Retinal pigment epithelial cell (primary cell): ENCODE measurements around the gene ZNF506.
"Not testable (repeated sequence)": the region's sequence is repeated elsewhere in the genome, so short reads cannot be mapped to it uniquely, and the experiment has no call there.

Experiments used
- DNase-seq: peaks from one replicate; pipeline ENCODE4 v3.0.0-alpha.2; 2010; ENCODE audit warnings: low read depth
- H3K4me3 ChIP-seq: 2 replicates; pipeline ENCODE4 v1.5.1; 2011; ENCODE audit warnings: mild to moderate bottlenecking, low read length, control low read depth, moderate library complexity
- CTCF ChIP-seq: conservative IDR thresholded peaks from 2 replicates; pipeline ENCODE4 v1.5.1; 2011; ENCODE audit warnings: low read depth, low read length, control low read depth, inconsistent platforms

The ZNF506 gene

GRCh38 chr19:19747357-19748220 lies 74.0 kb downstream of the ZNF506 start:
- TF ChIP-seq CTCF: no peak
- H3K4me3 ChIP-seq: no peak overlapping the region
- DNase-seq: no peak

GRCh38 chr19:19746286-19747213 lies 75.0 kb downstream of the ZNF506 start:
- H3K4me3 ChIP-seq: no peak overlapping the region
- no peak for DNase-seq
- no peak for TF ChIP-seq CTCF

- DNase-seq: no peak
Observed at GRCh38 chr19:19745496-19746285, 75.9 kb downstream of the ZNF506 start.

GRCh38 chr19:19744641-19745040 lies 76.9 kb downstream of the ZNF506 start:
- H3K4me3 ChIP-seq: no peak overlapping the region
- DNase-seq: no peak
- TF ChIP-seq CTCF: no peak

More at GRCh38 chr19:19745496-19746285, 75.9 kb downstream of the ZNF506 start:
- no peak overlapping the region for H3K4me3 ChIP-seq
- no peak for TF ChIP-seq CTCF

GRCh38 chr19:19743921-19744320 lies 77.6 kb downstream of the ZNF506 start:
- not testable (repeated sequence) for DNase-seq, H3K4me3 ChIP-seq

GRCh38 chr19:19743176-19743575 lies 78.4 kb downstream of the ZNF506 start:
- TF ChIP-seq CTCF: no peak
- DNase-seq: no peak
- H3K4me3 ChIP-seq: no peak overlapping the region

- no peak for TF ChIP-seq CTCF
- H3K4me3 ChIP-seq: no peak overlapping the region
- no peak for DNase-seq
Observed at GRCh38 chr19:19742773-19743172, 78.8 kb downstream of the ZNF506 start.
